ENCODE data around the gene TAB2.

- TF ChIP-seq POLR2AphosphoS5 (IDR thresholded peaks at IDR 0.05; ENCODE audit: low read depth, low read length) (no peak), REST (IDR thresholded peaks at IDR 0.05; ENCODE audit: insufficient read depth in 1 of 2, low read depth in 2 of 2, low read length in 2 of 2) (no peak), TAF1 (IDR thresholded peaks at IDR 0.05; ENCODE audit: borderline replicate concordance, insufficient read depth, low read length) (no peak), SIN3A (IDR thresholded peaks at IDR 0.05; ENCODE audit: borderline replicate concordance, insufficient read depth, low read length) (no peak)
Measured at GRCh38 chr6:149303468-149303867, 14.0 kb upstream of the TAB2 start.
